OCI-LY1 (cell line): ENCODE results near the gene PIH1D1.

Source experiments
- CTCF ChIP-seq: fragments of 200-600 bp; sonication (generic), shearing (Covaris generic); IDR thresholded peaks from 2 replicates; pipeline ENCODE4 v1.5.1; 2017; ENCODE audit warnings: mild to moderate bottlenecking, antibody characterized with exemption, low read length, moderate library complexity, mixed read lengths
- EZH2 ChIP-seq: fragments of 200-600 bp; sonication (generic), shearing (Covaris generic); IDR thresholded peaks from 2 replicates; pipeline ENCODE4 v1.8.0; 2017; ENCODE audit warnings: borderline replicate concordance, mixed run types, mild to moderate bottlenecking, antibody characterized with exemption, low read length, moderate library complexity, mixed read lengths

GRCh38 chr19:49453013-49453756 lies 1.6 kb upstream of the PIH1D1 start, which contains the start of gene ALDH16A1:
- TF ChIP-seq CTCF: no peak
- TF ChIP-seq EZH2: no peak
